GM21576 (cell line): Measurements from ENCODE around the gene CACNA1C.

ENCODE experiments used
- ATAC-seq: cut with Tn5 transposase; IDR thresholded peaks from one replicate; pipeline ENCODE4 v1.9.1; 2021; ENCODE audit warnings: mild to moderate bottlenecking, moderate library complexity; ENCODE audit not compliant: unreplicated experiment

CACNA1C gene

GRCh38 chr12:2627076-2627834 is 574.5 kb downstream of the CACNA1C start:
- ATAC-seq, result no peak

- ATAC-seq, result no peak
Measured at GRCh38 chr12:2627835-2628191, 575.0 kb downstream of the CACNA1C start.

GRCh38 chr12:2628401-2628800 is 575.6 kb downstream of the CACNA1C start:
- ATAC-seq, result no peak

- no peak for ATAC-seq
Measured at GRCh38 chr12:2629051-2629450, 576.3 kb downstream of the CACNA1C start.

- ATAC-seq, result no peak
Measured at GRCh38 chr12:2631653-2632350, 579.0 kb downstream of the CACNA1C start.

- no peak for ATAC-seq
Measured at GRCh38 chr12:2633176-2633824, 580.5 kb downstream of the CACNA1C start.

- no peak for ATAC-seq
Measured at GRCh38 chr12:2633825-2634200, 581.0 kb downstream of the CACNA1C start.

GRCh38 chr12:2634471-2634870 is 581.7 kb downstream of the CACNA1C start:
- no peak for ATAC-seq

GRCh38 chr12:2636741-2637340 is 584.1 kb downstream of the CACNA1C start:
- no peak for ATAC-seq

GRCh38 chr12:2637371-2637770 is 584.6 kb downstream of the CACNA1C start:
- ATAC-seq, result no peak

GRCh38 chr12:2638273-2639019 is 585.7 kb downstream of the CACNA1C start:
- ATAC-seq, result no peak

GRCh38 chr12:2639020-2639298 is 586.2 kb downstream of the CACNA1C start:
- no peak for ATAC-seq

GRCh38 chr12:2640281-2640680 is 587.5 kb downstream of the CACNA1C start:
- ATAC-seq, result no peak

GRCh38 chr12:2640709-2641108 is 587.9 kb downstream of the CACNA1C start:
- no peak for ATAC-seq

- no peak for ATAC-seq
Measured at GRCh38 chr12:2641207-2641606, 588.4 kb downstream of the CACNA1C start.

GRCh38 chr12:2641761-2642160 is 589.0 kb downstream of the CACNA1C start:
- no peak for ATAC-seq

GRCh38 chr12:2642176-2642892 is 589.5 kb downstream of the CACNA1C start:
- no peak for ATAC-seq

GRCh38 chr12:2642896-2643425 is 590.2 kb downstream of the CACNA1C start:
- no peak for ATAC-seq

- no peak for ATAC-seq
Measured at GRCh38 chr12:2643576-2644135, 590.9 kb downstream of the CACNA1C start.
